ENCODE data around the gene FRYL.

- TF ChIP-seq YY1 (IDR thresholded peaks at IDR 0.05; ENCODE audit: low read depth) (no peak), REST (IDR thresholded peaks at IDR 0.05; ENCODE audit: low read depth) (no peak), EP300 (IDR thresholded peaks at IDR 0.05; ENCODE audit: borderline replicate concordance) (no peak), TAF1 (IDR thresholded peaks at IDR 0.05; ENCODE audit: low read depth) (no peak), CREB1 (IDR thresholded peaks at IDR 0.05; ENCODE audit: low read depth) (no peak), RAD21 (IDR thresholded peaks at IDR 0.05; ENCODE audit: low read depth) (no peak), CEBPB (IDR thresholded peaks at IDR 0.05) (no peak), FOXM1 (IDR thresholded peaks at IDR 0.05; ENCODE audit: borderline replicate concordance, low read depth) (no peak), TCF12 (IDR thresholded peaks at IDR 0.05; ENCODE audit: low read depth) (no peak), ZBTB7A (IDR thresholded peaks at IDR 0.05; ENCODE audit: low read depth) (no peak), NFIC (IDR thresholded peaks at IDR 0.05) (no peak), MAX (IDR thresholded peaks at IDR 0.05) (no peak), EGR1 (IDR thresholded peaks at IDR 0.05) (no peak)
Measured at GRCh38 chr4:48489683-48490011, 290.4 kb downstream of the FRYL start.
